H1 (cell line): Measurements from ENCODE around the gene KRTAP12-2. TPM values are rescaled to one million over a fixed set of nuclear protein-coding genes. Genes with fewer than 3 reads are reported as not detected.

ENCODE experiments used
- EGR1 ChIP-seq: IDR thresholded peaks from 2 replicates; pipeline ENCODE4 v1.6.1; 2011; ENCODE audit warnings: low read depth, low read length, borderline replicate concordance
- GABPA ChIP-seq: IDR thresholded peaks from 2 replicates; pipeline ENCODE4 v1.6.1; 2011; ENCODE audit warnings: mild to moderate bottlenecking, low read length, moderate library complexity, borderline replicate concordance; ENCODE audit not compliant: insufficient read depth
- HDAC2 ChIP-seq, 2 experiments: fragments of 300-600 bp in 1 of 2; sonication (generic) in 1 of 2; IDR thresholded peaks; 2 replicates each; pipeline ENCODE4 v1.6.1; 2011 to 2012; ENCODE audit warnings: low read depth in 2 of 2, low read length in 2 of 2, mild to moderate bottlenecking in 2 of 2, moderate library complexity in 2 of 2, borderline replicate concordance in 1 of 2, inconsistent platforms in 1 of 2
- KDM4A ChIP-seq: IDR thresholded peaks from one replicate; pipeline ENCODE4 v1.7.1; 2012; ENCODE audit warnings: low read depth, mild to moderate bottlenecking, moderate library complexity, low read length, inconsistent platforms; ENCODE audit not compliant: severe bottlenecking
- POLR2AphosphoS5 ChIP-seq: IDR thresholded peaks from 2 replicates; pipeline ENCODE4 v1.6.1; 2011; ENCODE audit warnings: low read depth, low read length
- SAP30 ChIP-seq: fragments of 300-600 bp; sonication (generic); IDR thresholded peaks from 2 replicates; pipeline ENCODE4 v1.7.1; 2012; ENCODE audit warnings: low read length, moderate library complexity, mild to moderate bottlenecking, inconsistent platforms; ENCODE audit not compliant: insufficient read depth, insufficient replicate concordance
- SP1 ChIP-seq: IDR thresholded peaks from 2 replicates; pipeline ENCODE4 v1.6.1; 2011; ENCODE audit warnings: low read depth, low read length
- TCF12 ChIP-seq: IDR thresholded peaks from 2 replicates; pipeline ENCODE4 v1.6.1; 2011; ENCODE audit warnings: low read depth, mild to moderate bottlenecking, low read length
- ZNF274 ChIP-seq: IDR thresholded peaks from 2 replicates; pipeline ENCODE4 v1.7.0; 2012; ENCODE audit warnings: low read length, borderline replicate concordance; ENCODE audit errors: extremely low read depth
- polyA plus RNA-seq, 7 experiments: library from polyadenylated mRNA; depleted of rRNA in 3 of 7; stranded (reverse) in 5 of 7; unstranded in 2 of 7; fragments of >200 nt in 5 of 7; fragments of 200-250 nt in 2 of 7; gene quantifications; 1 replicate in 5 of 7; 2 replicates in 1 of 7; 4 replicates in 1 of 7; pipeline versions ENCODE4 v1.2.1 to v1.2.3, GENCODE V29; 2011 to 2013; ENCODE audit warnings: missing spikeins in 2 of 7, mixed read lengths in 2 of 7
- total RNA-seq: library from RNA; stranded (reverse); fragmentation: NEBNext Ultra II Directional; extraction: Animal tissue kit (Norgen Biotek cat#: 25700); gene quantifications from 2 replicates; pipeline ENCODE4 v1.2.1, GENCODE V29; 2021

The KRTAP12-2 gene
- total and polyA plus RNA-seq, 2 of the 8 experiments (the other 6 are each of a cell fraction or from before 2014, with no cell fraction given) = 0.50 TPM; not detected in 1

- TF ChIP-seq EGR1 (no peak), SP1 (no peak), KDM4A (no peak), POLR2AphosphoS5 (no peak), GABPA (no peak), SAP30 (no peak), ZNF274 (no peak), TCF12 (no peak), HDAC2 (IDR thresholded peaks at IDR 0.05; ENCODE audit: borderline replicate concordance in 1 of 2, low read depth in 2 of 2, low read length in 2 of 2) (no peak)
These were observed 34.8 kb upstream of the KRTAP12-2 start (continued) for GRCh38 chr21:44701541-44701940.
